SK-N-SH (cell line): ENCODE results near the gene PRMT6. TPM values are rescaled to one million over a fixed set of nuclear protein-coding genes. Genes with fewer than 3 reads are reported as not detected.

Experiments used
- CTCF ChIA-PET: fragments of 300-600, 350-600 bp; formaldehyde crosslinking; extraction: SDS; loops from one replicate; lab custom pipeline; 2021; lab: Yijun Ruan, JAX
- POLR2A ChIA-PET: fragments of 350-600 bp; sonication (Branson Sonifier 250); formaldehyde crosslinking; extraction: SDS; loops from one replicate; lab custom pipeline; 2020; ENCODE audit warnings: antibody characterized with exemption, inconsistent platforms; lab: Yijun Ruan, JAX
- DNase-seq: peaks from one replicate; pipeline ENCODE4 v3.0.0; 2012
- H2AFZ ChIP-seq: fragments of 200-600 bp; sonication (generic); 2 replicates; pipeline ENCODE4 v1.8.1; 2016; ENCODE audit warnings: antibody characterized with exemption, mild to moderate bottlenecking, low read depth
- H3F3A ChIP-seq: fragments of 200-600 bp; sonication (generic); replicated peaks from 2 replicates; pipeline ENCODE3; 2016; ENCODE audit warnings: antibody characterized with exemption, mild to moderate bottlenecking; ENCODE audit not compliant: insufficient read depth
- H3K27ac ChIP-seq, 2 experiments: fragments of 200-500 bp in 1 of 2; fragments of 200-600 bp in 1 of 2; sonication (Bioruptor generic) in 1 of 2; sonication (generic), shearing (Covaris generic) in 1 of 2; 2 replicates each; pipeline versions ENCODE4 v1.5.1 to v1.6.1; 2014 to 2016; ENCODE audit warnings: low read depth in 2 of 2, inconsistent platforms in 1 of 2, low read length in 1 of 2, mild to moderate bottlenecking in 1 of 2, mixed read lengths in 1 of 2
- H3K27me3 ChIP-seq: fragments of 200-600 bp; sonication (generic), shearing (Covaris generic); 2 replicates; pipeline ENCODE4 v1.6.1; 2016; ENCODE audit warnings: mixed run types; ENCODE audit not compliant: insufficient read depth
- H3K36me3 ChIP-seq, 2 experiments: fragments of 200-500 bp in 1 of 2; fragments of 200-600 bp in 1 of 2; sonication (Bioruptor generic) in 1 of 2; sonication (generic) in 1 of 2; replicated peaks in 1 of 2; 2 replicates each; pipeline versions ENCODE3 to v1.5.1; 2014 to 2016; ENCODE audit warnings: low read length in 1 of 2, mild to moderate bottlenecking in 1 of 2; ENCODE audit not compliant: insufficient read depth in 2 of 2, control insufficient read depth in 1 of 2
- H3K4me1 ChIP-seq, 2 experiments: fragments of 200-500 bp in 1 of 2; fragments of 200-600 bp in 1 of 2; sonication (Bioruptor generic) in 1 of 2; sonication (generic), shearing (Covaris generic) in 1 of 2; 2 replicates each; pipeline versions ENCODE4 v1.5.1 to v1.6.1; 2014 to 2016; ENCODE audit warnings: low read depth in 1 of 2, low read length in 1 of 2, mixed run types in 1 of 2; ENCODE audit not compliant: insufficient read depth in 2 of 2, control insufficient read depth in 1 of 2
- H3K4me2 ChIP-seq: fragments of 200-600 bp; sonication (generic), shearing (Covaris generic); 2 replicates; pipeline ENCODE4 v1.6.1; 2017; ENCODE audit warnings: mixed run types
- H3K4me3 ChIP-seq, 2 experiments: fragments of 200-500 bp in 1 of 2; fragments of 200-600 bp in 1 of 2; sonication (Bioruptor generic) in 1 of 2; sonication (generic), shearing (Covaris generic) in 1 of 2; 2 replicates each; pipeline versions ENCODE4 v1.5.1 to v1.8.1; 2014 to 2016; ENCODE audit warnings: low read depth in 2 of 2, inconsistent platforms in 1 of 2, low read length in 1 of 2, mild to moderate bottlenecking in 1 of 2, mixed read lengths in 1 of 2, moderate library complexity in 1 of 2
- H3K79me2 ChIP-seq: fragments of 200-600 bp; sonication (generic); 2 replicates; pipeline ENCODE4 v1.8.1; 2017; ENCODE audit warnings: mild to moderate bottlenecking; ENCODE audit not compliant: insufficient read depth
- H3K9ac ChIP-seq: fragments of 200-600 bp; sonication (generic); 2 replicates; pipeline ENCODE4 v1.6.1; 2017; ENCODE audit warnings: mixed run types
- H3K9me2 ChIP-seq: fragments of 200-600 bp; sonication (generic); 2 replicates; pipeline ENCODE4 v1.6.1; 2017; ENCODE audit warnings: mixed run types
- H3K9me3 ChIP-seq: fragments of 200-600 bp; sonication (generic); 2 replicates; pipeline ENCODE4 v1.6.1; 2017; ENCODE audit warnings: mixed run types, mild to moderate bottlenecking, moderate library complexity
- H4K20me1 ChIP-seq: fragments of 200-600 bp; sonication (generic); 2 replicates; pipeline ENCODE4 v1.6.1; 2017; ENCODE audit warnings: mild to moderate bottlenecking, mixed run types; ENCODE audit not compliant: insufficient read depth
- CHD2 ChIP-seq: fragments of 150-350 bp; IDR thresholded peaks from 2 replicates; pipeline ENCODE4 v1.6.1; 2018; ENCODE audit warnings: low read length; ENCODE audit not compliant: partially characterized antibody
- CTCF ChIP-seq: fragments of 200-600 bp; sonication (generic); IDR thresholded peaks from 2 replicates; pipeline ENCODE4 v1.6.1; 2017; ENCODE audit warnings: antibody characterized with exemption, mild to moderate bottlenecking, moderate library complexity
- ELF1 ChIP-seq: IDR thresholded peaks from 2 replicates; pipeline ENCODE4 v1.4.0; 2012
- FOXJ3 ChIP-seq: sonication (generic); formaldehyde crosslinking; IDR thresholded peaks from 2 replicates; pipeline ENCODE4 v1.5.1; 2020; ENCODE audit warnings: mild to moderate bottlenecking, missing genetic modification reagents
- GABPA ChIP-seq: IDR thresholded peaks from 2 replicates; pipeline ENCODE4 v1.4.0; 2012; ENCODE audit warnings: low read depth, mild to moderate bottlenecking
- MAX ChIP-seq: IDR thresholded peaks from 2 replicates; pipeline ENCODE4 v1.4.0; 2012; ENCODE audit warnings: low read depth
- MEF2A ChIP-seq: IDR thresholded peaks from 2 replicates; pipeline ENCODE4 v1.4.0; 2012; ENCODE audit warnings: low read depth, borderline replicate concordance
- MXI1 ChIP-seq: IDR thresholded peaks from 2 replicates; pipeline ENCODE4 v1.6.1; 2012; ENCODE audit warnings: mild to moderate bottlenecking, low read depth, low read length, improper control_type of control experiment
- NFIC ChIP-seq: IDR thresholded peaks from 2 replicates; pipeline ENCODE4 v1.4.0; 2012; ENCODE audit warnings: borderline replicate concordance
- PBX3 ChIP-seq: IDR thresholded peaks from 2 replicates; pipeline ENCODE4; 2012
- POLR2AphosphoS5 ChIP-seq: IDR thresholded peaks from 2 replicates; pipeline ENCODE4 v1.6.1; 2012; ENCODE audit warnings: low read depth, low read length
- SIN3A ChIP-seq: IDR thresholded peaks from 2 replicates; pipeline ENCODE4 v1.6.1; 2012; ENCODE audit warnings: low read depth, mild to moderate bottlenecking, low read length, moderate library complexity, borderline replicate concordance
- SMC3 ChIP-seq: IDR thresholded peaks from 2 replicates; pipeline ENCODE4 v1.6.1; 2012; ENCODE audit warnings: low read depth, low read length, improper control_type of control experiment
- TAF1 ChIP-seq: IDR thresholded peaks from 2 replicates; pipeline ENCODE4 v1.6.1; 2012; ENCODE audit warnings: low read depth, mild to moderate bottlenecking, low read length, moderate library complexity, borderline replicate concordance
- USF1 ChIP-seq: IDR thresholded peaks from 2 replicates; pipeline ENCODE4 v1.4.0; 2012; ENCODE audit warnings: low read depth, borderline replicate concordance
- USF2 ChIP-seq: fragments of 150-350 bp; IDR thresholded peaks from 2 replicates; pipeline ENCODE4 v1.6.1; 2017; ENCODE audit warnings: antibody characterized with exemption, low read length, low read depth, borderline replicate concordance
- YY1 ChIP-seq: IDR thresholded peaks from 2 replicates; pipeline ENCODE4 v1.4.0; 2012; ENCODE audit warnings: low read depth, mild to moderate bottlenecking
- ZBTB33 ChIP-seq: IDR thresholded peaks from 2 replicates; pipeline ENCODE4 v1.4.0; 2012; ENCODE audit warnings: low read depth, borderline replicate concordance
- WGBS: methylation state at CpG from one replicate; pipeline ENCODE4 v1.1.6; 2017; ENCODE audit warnings: low lambda C conversion rate; 5-methylcytosine and 5-hydroxymethylcytosine counted together
- polyA plus RNA-seq, 3 experiments: library from polyadenylated mRNA; depleted of rRNA; stranded (reverse); fragments of >200 nt; gene quantifications; 2 replicates each; pipeline ENCODE4 v1.2.3, GENCODE V29; 2012

The PRMT6 gene
- 15.2 and 17.2 TPM in 2 replicates for polyA plus RNA-seq (2012; rRNA removed)
- 14.4 and 17.8 TPM in 2 replicates for polyA plus RNA-seq (2012; cell fraction: cytosol; rRNA removed)
- 5.9 and 6.7 TPM in 2 replicates for polyA plus RNA-seq (2012; cell fraction: nucleus; rRNA removed)

GRCh38 chr1:107056426-107057196 is at the start of gene PRMT6:
Gene PRMT6, plus strand, starts transcription at chr1:107056674. Its CDS starts 42 bp downstream, at chr1:107056716.
- no peaks in the 10 kb centered on the region for H3K27me3 ChIP-seq
- no peaks in the 10 kb centered on the region for H4K20me1 ChIP-seq
- peaks cover 17 to 22% of the 10 kb centered on the region in 2 experiments for H3K36me3 ChIP-seq
- CTCF ChIA-PET, result interaction anchor here (0.9 to 2.1 kb wide), 2 partner anchors 86 to 473 kb away, joined by 4 to 6 read pairs; no protein-coding TSS in a partner anchor
- H3F3A ChIP-seq, result no peaks in the 10 kb centered on the region
- POLR2A ChIA-PET, result interaction anchor here (0.7 to 1.4 kb wide), 5 partner anchors 8 to 254 kb away, joined by 3 to 11 read pairs (median 3); no protein-coding TSS in a partner anchor
- peak within 1 kb of the TSS; percentile 86 for H3K9ac ChIP-seq
- peak within 1 kb of the TSS; percentile 94 for H3K4me2 ChIP-seq
- H3K9me2 ChIP-seq, result no peaks in the 10 kb centered on the region
- no peaks in the 10 kb centered on the region for H3K9me3 ChIP-seq
- H3K79me2 ChIP-seq, result peaks cover 7% of the 10 kb centered on the region; the same call in 1 of the 2 replicates
- TF ChIP-seq POLR2AphosphoS5, result peak; percentile 72
- TF ChIP-seq YY1, result peak; percentile 87
- TF ChIP-seq CTCF, result no peak; the same call in 1 of the 2 replicates
- no peak for TF ChIP-seq SMC3
- 0 out of 2 replicates have a peak, but pooled peaks have one; percentile 46 for TF ChIP-seq SIN3A
- peak; percentile 13; the same call in 1 of the 2 replicates for TF ChIP-seq MXI1
- no peak for TF ChIP-seq PBX3
- peak; percentile 20; the same call in 1 of the 2 replicates for TF ChIP-seq NFIC
- TF ChIP-seq MAX, result peak; percentile 8; the same call in 1 of the 2 replicates
- peak; percentile 85 for TF ChIP-seq CHD2
- TF ChIP-seq GABPA, result peak; percentile 77
- peak; percentile 96 for TF ChIP-seq ELF1
- peak; percentile 81 for TF ChIP-seq TAF1
- no peak for TF ChIP-seq MEF2A
- TF ChIP-seq FOXJ3 (CRISPR knock-in tag), result no peak
- TF ChIP-seq ZBTB33, result no peak
- no peak for TF ChIP-seq USF1
- no peak for TF ChIP-seq USF2
- WGBS, result 13% methylated on average over 22 of the region's 73 CpGs
- peak within 1 kb of the TSS; percentile 99 for H2AFZ ChIP-seq
- DNase-seq, result peak; percentile 88
- peak within 1 kb of the TSS; percentile 94 to 99 for H3K4me3 ChIP-seq
- peak within 1 kb of the TSS; percentile 51 to 96 for H3K27ac ChIP-seq
- H3K4me1 ChIP-seq, result peaks cover 0 to 12% of the 10 kb centered on the region in 2 experiments; a peak in 3 of 4 replicates
